ENCODE measurements around the gene SH3BP4.
"Not testable (repeated sequence)": the region's sequence is repeated elsewhere in the genome, so short reads cannot be mapped to it uniquely, and the experiment has no call there.

Gene SH3BP4

GRCh38 chr2:235001237-235002133, 49.7 kb downstream of the SH3BP4 start:
- DNase-seq: no peak

DNA sequence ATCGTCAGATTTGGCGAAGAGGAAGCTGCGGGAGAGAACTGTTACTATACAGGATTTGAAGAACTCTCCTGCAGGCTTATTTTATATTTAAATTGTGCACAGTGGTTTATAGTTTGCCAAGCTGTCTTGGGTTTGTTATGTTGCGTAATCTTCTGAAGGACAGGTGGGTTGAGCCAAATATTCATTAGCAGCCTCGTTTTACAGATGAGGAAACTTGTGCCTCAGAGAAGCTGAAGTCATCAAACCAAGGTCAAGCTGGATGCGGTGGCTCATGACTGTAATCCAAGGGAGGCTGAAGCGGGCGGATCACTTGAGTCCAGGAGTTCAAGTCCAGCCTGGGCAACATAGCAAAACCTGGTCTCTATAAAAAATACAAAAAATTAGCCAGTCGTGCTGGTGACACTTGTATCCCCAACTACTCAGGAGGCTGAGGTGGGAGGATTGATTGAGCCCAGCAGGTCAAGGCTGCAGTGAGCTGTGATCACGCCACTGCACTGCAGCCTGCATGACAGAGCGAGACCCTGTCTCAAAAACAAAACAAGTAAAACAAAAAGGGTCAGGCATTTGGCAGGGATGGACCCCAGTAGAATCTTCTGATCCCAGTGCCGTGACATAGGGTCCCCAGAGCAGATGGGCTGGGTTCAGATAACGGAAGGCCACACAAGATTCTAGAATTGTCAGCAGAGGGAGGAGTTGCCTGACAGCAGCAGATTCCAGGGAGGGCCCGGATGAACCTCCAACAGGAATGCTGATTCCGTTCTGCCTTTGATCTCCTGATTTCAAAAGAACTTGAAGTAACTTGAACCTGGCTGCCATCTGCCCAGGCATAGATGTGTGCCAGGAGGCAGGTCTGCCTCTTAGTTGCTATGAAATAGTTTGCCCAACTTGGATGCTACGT, 50.6 kb downstream of the SH3BP4 start:
- no peak for DNase-seq

GRCh38 chr2:235003096-235003775, 51.4 kb downstream of the SH3BP4 start:
- no peak for DNase-seq

DNA sequence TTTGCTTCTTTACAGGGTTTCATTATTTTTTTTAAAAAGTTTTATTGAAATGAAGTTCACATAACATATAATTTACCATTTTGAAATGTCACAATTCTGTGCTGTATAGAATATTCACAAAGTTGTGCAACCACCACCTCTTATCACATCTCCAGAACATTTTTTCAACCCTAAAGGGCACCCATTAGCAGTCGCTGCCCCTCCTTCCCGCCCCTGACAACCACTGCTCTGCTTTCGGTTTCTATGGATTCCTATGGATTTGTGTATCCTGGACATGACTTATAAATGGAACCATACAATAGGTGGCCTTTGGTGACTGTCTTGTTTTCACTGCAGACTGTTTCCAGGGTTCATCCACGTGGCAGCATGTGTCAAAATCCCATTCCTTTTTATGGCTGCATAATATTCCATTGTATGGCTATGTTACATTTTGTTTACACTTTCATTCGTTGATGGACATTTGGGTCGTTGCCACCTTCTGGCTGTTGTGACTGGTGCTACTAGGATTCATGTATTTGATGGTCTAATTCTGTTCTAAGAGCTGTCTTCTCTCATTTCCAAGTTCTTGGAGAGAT, 52.6 kb downstream of the SH3BP4 start:
- DNase-seq: no peak

DNA sequence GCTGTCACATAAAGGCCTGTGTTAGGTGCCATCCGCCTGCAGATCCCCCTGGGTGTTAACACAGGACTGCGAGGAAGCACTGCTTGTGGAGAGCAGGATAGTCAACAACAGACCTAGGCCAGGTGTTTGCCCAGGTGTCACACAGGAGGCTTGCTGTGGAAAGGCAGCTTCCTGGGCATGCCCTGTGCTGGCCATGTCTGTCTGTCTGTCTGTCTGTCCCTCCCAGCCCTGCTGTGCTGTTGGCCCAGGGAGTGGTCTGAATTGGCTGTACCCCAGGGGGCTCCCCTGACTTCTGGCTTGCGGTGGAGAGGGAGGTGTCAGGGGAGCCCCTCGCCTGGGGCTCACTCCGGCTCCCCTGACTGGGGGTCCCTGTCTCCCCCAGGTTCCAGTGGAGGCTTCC, 53.2 kb downstream of the SH3BP4 start:
- no peak for DNase-seq

GRCh38 chr2:235005603-235006259, 53.9 kb downstream of the SH3BP4 start:
- DNase-seq: no peak

DNA sequence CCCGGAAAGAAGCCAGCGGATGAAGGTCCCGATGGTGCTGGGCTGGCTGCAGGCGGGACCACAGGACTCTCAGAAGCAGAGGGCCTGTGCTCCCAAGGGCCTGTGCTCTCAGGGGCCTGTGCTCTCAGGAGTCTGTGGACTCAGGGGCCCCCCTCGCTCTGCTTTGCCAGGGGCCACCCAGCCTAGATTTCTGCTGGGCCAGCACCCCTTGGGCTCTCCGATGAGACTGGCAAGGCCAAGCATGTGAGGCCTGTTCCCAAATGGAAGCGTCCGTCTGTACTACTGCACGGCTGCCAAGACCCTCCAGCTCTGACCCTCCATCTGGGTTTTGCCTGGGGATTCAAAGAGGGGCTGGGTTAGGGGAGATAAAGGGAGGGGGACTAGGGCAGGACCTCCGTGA, 54.6 kb downstream of the SH3BP4 start:
- no peak for DNase-seq

DNA sequence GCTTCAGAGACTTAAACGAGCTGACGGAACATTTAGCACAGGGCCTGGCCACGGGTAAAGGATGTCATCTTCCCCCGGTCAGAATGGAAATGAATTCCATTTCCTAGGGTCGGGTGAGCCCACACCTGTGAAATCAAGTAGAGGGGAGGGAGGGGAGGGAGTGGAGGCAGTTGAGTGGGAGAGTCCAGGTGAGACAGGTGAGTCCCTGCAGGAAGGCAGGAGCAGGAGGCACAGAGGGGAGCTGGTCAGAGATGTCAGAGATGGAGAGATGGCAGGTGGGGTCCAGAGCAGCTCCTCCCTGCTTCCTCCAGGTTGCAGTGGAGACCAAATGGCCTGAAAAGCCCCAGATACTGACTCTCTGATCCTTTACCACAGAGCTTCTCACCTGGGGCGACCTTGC, 55.2 kb downstream of the SH3BP4 start:
- DNase-seq: no peak

- DNase-seq: no peak
These were observed 56.0 kb downstream of the SH3BP4 start for GRCh38 chr2:235007664-235008457.

DNA sequence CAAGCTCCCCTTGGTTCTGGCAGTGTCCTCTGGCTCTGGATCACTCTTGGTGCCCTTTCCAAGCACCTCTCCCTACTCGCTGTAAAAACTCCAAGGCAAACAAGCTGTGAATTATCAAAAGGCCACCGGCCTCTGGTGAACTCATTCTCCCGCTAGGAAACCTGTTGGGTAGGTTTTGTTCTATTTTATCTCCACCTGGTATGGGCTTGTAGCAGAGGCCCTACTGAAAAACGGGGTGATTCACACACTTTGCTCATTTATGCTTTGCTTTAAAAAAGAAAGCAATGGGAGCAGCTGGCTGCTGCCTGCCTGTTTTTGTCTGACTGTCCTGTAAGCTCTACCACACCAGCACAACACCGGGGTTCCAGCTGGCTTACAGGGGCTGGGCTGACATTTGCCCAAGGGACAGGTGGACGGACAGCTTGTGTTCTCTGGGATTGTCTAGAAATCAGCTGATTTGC, 56.8 kb downstream of the SH3BP4 start:
- DNase-seq: no peak

- DNase-seq: no peak
These were observed 57.3 kb downstream of the SH3BP4 start for GRCh38 chr2:235009081-235009480.

DNA sequence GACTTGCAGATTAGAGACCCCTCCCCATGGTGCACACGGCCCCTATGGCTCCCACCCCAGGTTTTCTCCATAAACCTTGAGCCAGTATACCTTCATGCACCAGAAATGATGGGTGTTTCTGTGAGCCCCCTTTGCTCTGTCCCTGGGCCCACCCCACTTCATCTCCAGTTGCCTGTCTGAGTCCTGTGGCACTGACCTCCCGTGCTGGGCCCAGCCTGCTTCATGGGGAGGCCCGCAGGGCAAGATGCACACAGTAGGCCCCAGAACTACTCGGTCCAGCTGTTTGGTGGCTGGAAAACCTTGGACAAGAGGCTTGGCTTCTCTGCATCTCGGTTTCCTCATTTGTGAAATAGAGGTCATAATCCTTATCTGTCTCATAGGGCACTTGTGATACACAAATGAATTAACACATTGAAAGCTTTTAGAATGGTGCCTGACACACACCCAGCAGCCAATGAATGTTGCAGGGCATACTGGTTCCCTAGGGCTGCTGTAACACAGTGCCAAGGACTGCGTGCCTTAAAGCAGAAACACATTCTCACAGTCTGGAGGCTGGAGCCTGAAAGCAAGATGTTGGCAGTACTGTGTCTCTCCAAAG, 58.4 kb downstream of the SH3BP4 start:
- no peak for DNase-seq

DNA sequence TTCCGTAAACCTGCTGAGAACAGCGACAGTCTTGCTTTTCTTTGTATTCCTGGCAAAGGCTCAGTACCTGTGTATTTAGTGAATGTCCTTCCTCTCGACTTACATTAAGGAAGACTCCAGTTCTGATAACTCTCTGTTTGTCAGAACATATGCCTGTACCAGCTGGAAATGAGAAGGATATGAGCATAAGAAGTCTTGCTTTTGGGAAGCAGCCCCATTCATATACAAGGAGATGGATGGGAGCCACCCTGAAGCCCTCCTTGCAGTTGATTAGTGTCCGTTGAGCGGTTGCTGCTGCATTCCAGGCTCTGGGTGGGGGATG, 59.8 kb downstream of the SH3BP4 start:
- DNase-seq: no peak

DNA sequence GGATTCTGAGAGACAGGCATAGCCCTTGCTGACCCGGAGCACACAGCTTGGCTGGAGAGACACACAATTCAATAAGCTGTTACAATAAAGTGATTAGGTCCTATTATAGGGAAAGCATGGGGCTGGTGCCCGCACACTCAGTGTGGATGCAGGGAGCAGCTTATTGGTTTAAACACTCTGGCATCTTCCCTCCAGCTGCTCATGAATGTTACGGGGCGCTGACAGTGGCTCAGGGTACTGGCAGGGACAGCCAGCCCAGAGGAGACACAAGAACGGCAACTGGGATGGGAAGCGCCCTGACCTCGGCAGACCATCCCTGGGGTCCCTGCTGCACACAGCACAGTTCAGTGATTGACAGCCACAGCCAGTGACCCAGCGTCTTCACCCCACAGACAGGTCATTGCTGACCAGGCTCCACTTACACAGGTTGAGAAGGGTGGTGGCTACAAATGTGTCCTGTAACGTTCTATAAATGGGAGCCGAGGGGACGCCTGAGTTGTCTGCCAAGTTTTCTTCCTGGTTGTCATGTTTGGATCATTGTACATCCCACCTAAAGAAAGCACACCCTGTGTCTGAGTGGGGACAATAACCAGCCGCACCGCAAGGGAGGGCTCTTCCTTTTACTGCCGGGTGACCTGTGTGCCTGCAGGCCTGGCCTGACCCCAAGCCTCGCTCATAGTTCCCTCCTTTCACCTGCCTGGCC, 60.3 kb downstream of the SH3BP4 start:
- no peak for DNase-seq

- DNase-seq: no peak
These were observed 65.6 kb downstream of the SH3BP4 start for GRCh38 chr2:235017441-235017840.

DNA sequence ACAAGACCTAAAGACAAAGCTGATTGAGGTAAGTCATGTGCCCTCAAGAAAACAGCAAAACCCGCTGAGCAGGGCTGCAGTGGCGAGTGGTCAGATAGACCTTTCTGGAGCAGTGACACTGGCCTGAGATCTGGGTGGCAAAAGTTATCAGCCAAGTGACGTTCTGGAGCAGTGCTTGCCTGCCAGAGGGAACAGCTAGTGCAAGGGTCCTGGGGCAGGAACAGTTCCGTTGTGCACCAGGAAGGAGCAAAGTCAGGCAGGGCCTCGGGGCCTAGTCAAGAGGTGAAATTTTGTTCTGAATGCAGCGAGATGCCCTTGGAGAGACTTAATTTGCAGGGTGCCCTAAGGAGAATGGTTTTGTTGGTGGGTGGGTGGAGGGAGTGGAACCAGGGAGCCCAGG, 67.0 kb downstream of the SH3BP4 start:
- DNase-seq: no peak

DNA sequence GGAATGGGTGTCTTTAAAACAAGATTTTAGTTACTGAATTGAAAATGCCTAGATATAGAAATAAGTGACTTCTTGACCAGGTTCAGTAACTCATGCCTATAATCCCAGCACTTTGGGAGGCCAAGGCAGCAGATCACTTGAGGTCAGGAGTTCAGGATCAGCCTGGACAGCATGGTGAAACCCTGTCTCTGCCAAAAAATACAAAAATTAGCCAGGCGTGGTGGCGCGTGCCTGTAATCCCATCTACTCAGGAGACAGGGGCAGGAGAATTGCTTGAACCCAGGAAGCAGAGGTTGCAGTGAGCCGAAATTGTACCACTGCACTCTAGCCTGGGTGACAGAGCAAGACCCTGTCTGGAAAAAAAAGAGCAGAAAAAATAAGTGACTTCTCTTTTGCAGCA, 68.3 kb downstream of the SH3BP4 start:
- DNase-seq: not testable (repeated sequence)

DNA sequence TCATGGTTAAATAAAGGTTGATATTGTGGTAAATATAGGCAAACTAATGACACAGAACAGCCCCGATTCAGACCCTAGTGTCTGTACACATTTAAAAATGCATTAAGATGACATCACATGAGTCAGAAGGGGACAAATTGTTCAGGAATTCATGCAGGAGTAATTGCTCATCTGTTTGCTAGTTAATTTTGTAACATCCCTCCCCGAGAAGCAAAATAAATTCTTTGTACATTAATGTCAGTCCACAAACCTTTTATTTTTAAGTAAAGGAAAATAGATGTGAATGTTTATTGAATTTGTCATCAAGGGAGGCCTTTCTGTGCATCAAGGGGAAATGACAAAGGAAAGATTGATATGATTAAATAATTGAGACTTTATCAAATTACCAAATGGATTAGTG, 69.9 kb downstream of the SH3BP4 start:
- DNase-seq: no peak

- DNase-seq: no peak
These were observed 72.5 kb downstream of the SH3BP4 start for GRCh38 chr2:235024191-235024860.
